NCI-H187 (cell line): ENCODE measurements around the gene PCBP4.

Experiments used
- DNase-seq, 2 experiments: peaks; one replicate each; lab custom pipeline; 2025; lab: John Stamatoyannopoulos, UW

Gene PCBP4

DNA sequence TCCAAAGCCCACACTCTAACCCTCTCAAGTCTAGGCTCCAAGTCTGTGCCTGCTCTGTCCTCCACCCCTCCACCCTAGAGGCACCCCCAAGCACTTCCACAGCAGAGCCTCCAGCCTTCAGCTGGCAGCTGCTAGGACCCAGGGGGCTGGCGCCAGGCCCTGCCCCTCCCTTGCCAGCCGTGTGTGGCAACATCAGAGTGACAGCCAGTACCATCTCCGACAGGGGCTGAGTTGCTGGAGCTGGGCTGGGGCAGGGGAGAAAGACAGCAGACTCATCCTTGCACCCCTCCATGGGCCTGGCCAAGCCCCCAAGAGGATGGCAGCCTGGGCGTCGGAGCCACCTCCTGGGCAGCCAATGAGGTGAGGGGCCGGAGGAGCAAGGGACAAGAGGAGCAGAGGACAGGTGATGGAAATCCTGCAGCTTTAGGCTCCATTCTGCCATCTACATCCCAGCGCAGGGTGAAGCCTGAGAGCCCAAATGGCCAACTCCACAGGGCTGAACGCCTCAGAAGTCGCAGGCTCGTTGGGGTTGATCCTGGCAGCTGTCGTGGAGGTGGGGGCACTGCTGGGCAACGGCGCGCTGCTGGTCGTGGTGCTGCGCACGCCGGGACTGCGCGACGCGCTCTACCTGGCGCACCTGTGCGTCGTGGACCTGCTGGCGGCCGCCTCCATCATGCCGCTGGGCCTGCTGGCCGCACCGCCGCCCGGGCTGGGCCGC, 11.9 kb downstream of the PCBP4 start, which contains the start of gene GPR62:
Gene GPR62 (plus strand): TSS at position 207 of the 718 bp plus-strand sequence. CDS start 272 bp downstream, at position 479.
- no peak for DNase-seq

GRCh38 chr3:51954713-51955112, 12.5 kb downstream of the PCBP4 start:
- no peak for DNase-seq

DNA sequence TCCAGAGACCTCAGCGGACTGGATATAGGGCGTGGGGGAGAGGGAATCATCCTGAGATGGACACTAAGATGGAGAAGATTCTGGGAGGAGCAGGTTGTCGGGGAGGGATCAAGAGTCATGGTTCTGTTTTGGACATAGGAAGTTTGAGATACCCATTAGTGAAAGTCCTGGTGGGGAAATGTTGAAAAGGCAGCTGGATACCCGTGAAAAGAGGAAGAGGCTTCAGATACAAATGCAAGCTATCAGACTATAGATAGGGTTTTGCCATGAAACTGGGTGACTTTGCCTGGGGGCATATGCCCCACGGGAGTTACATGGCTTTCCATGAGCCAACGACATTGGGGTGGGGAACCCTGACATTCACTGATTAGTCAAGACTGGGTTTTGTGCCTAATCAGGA, 13.1 kb downstream of the PCBP4 start:
- no peak for DNase-seq

DNA sequence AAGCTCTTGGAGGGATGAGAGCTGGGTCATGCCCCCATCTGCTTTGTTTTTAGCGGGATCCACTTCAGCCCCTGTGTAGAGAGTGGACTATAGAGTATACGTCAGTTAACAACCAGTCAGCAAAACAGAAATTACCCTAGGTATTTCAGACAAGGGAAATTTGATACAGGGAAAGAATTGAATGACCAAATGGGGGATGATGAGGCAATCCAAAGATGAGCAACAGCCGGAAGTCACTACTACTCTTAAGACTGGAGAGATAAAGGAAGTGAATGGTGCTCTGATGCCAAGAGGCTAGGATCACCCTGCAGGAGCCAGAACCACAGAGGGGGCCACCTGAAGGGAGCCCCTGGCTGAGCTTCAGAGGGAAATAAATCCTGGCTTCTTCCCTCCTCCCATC, 13.8 kb downstream of the PCBP4 start:
- no peak for DNase-seq

GRCh38 chr3:51950899-51951298, 16.4 kb downstream of the PCBP4 start:
- DNase-seq, result no peak

DNA sequence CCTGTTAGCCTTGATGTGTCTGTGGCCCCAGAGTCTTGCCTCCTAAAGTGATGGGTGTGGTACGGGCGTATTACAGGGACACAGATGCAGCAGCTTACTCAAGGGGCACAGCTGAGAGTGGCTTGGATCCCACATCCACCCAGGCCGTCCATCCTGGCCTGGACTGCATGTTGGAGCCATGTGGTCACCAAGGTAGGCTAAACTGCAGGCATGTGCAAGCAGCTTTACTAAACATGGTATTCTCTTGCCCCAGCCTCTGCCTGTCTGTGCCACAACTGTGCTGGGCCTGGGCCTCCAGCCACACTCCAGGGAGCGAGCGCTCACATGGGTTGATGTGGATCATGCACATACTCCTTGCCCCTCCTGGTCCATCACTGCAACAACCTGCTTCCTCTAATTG, 18.1 kb downstream of the PCBP4 start:
- no peak for DNase-seq

GRCh38 chr3:51948016-51948580, 19.2 kb downstream of the PCBP4 start:
- no peak for DNase-seq

DNA sequence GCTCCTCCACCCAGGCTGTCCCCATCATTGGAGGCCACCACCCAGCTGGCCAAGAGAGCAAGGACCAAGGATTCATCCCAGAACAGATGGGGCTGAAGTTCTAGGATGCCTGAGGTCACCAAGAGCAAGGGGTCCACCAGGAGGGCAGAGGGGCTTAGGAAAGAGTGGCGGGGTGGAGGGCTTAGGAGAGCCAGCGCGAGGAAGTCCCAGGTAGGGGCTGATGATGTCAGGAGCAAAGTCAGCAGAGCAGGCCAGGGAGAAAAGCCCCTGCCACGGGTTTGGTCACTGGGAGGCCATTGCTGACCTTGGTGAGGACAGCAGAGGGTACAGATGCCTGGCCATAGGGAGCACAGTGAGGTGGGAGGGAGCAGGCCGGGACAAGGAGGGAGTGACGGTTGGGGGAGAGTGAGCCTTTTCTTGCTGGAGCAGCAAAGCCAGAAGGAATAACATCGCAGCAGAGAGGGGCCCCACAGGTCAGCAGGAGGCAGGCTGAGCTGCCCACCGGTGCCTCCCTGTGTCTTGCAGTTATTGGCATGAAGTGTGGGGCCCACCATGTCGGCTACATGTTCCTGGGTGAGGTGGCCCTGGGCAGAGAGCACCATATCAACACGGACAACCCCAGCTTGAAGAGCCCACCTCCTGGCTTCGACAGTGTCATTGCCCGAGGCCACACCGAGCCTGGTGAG, 19.9 kb downstream of the PCBP4 start:
- no peak for DNase-seq

- no peak for DNase-seq
Measured at GRCh38 chr3:51946796-51947195, 20.5 kb downstream of the PCBP4 start.

GRCh38 chr3:51945926-51946705, 21.1 kb downstream of the PCBP4 start:
- no peak for DNase-seq

DNA sequence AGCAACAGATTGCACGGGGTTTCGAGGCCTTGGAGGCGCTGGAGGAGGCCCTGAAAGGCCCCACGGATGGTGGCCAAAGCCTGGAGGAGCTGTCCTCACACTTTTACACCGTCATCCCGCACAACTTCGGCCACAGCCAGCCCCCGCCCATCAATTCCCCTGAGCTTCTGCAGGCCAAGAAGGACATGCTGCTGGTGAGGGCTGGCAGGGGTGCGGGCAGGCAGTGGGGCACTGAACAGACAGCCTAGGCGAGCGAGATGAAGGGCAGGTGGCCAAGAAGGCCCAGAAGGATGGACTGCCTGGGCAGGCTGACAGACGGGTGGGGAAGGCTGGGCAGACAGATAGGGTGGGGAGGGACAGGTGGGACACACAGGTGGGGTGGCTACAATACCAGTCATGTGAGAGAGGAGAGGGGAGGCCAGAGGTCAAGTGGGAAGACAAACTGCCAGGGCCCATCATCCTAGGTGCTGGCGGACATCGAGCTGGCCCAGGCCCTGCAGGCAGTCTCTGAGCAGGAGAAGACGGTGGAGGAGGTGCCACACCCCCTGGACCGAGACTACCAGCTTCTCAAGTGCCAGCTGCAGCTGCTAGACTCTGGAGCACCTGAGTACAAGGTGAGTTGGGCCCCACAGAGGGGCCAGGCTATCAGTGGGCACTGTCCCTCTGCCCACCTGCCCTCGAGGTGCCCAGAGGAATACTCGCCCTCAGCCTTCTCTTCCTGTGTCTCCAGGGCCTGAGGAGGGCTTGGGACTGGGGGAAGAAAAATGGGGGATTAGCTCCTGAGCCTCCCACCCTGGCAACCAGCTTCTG, 22.0 kb downstream of the PCBP4 start:
- no peak for DNase-seq

- no peak for DNase-seq
Measured at GRCh38 chr3:51944451-51945021, 22.7 kb downstream of the PCBP4 start.

- no peak for DNase-seq
Measured at GRCh38 chr3:51943451-51944391, 23.5 kb downstream of the PCBP4 start.

- DNase-seq, result no peak
Measured at GRCh38 chr3:51942603-51943450, 24.4 kb downstream of the PCBP4 start.

GRCh38 chr3:51941798-51942602, 25.3 kb downstream of the PCBP4 start, which contains the start of the genes PARP3 and RRP9:
Gene PARP3 (plus strand): TSS chr3:51942363. CDS start chr3:51943356, 993 bp downstream.
Gene RRP9 (minus strand): TSS chr3:51941904. CDS start chr3:51941867, 37 bp downstream.
- peak; percentile 96 to 99 for DNase-seq

DNA sequence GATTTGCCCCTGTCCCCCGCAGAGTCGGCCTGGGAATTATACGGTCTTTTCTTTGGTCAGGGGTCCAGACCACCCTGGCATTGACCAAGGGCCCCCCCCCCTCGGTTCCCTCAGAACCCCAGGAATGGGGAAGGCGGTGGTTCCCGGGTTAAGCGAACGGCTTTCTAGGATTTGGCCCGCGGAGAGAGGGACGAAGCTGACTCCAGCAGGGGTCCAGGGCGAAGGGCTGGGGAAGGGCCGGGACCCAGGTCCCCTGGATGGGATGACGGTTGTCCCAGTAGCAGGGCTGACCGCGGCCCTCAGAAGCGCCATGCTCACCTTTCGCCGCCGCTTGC, 25.8 kb downstream of the PCBP4 start:
- no peak for DNase-seq

- no peak for DNase-seq
Measured at GRCh38 chr3:51940648-51941462, 26.4 kb downstream of the PCBP4 start.
